ENCODE results near the gene ERC2.

DNA sequence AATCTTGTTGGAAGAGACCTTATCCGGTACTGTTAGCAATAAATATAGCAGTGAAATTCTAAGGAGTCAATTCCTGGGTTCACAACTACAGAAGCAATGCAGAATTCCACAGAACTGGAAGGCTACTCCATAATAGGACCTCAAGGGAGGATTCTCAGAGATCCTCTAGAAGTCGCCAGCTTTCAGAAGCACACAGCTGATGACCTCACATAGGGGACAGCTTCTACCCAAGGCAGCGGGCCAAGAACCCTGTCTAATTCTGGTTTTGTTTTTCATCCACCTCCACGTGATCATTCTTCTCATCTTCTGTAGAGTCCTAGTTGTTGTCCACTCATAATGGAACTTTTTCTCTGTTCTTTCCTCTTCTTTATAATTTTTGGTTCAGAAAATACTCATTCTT, 99.4 kb downstream of the ERC2 start:
- TF ChIP-seq CTCF (conservative IDR thresholded peaks at IDR 0.05; ENCODE audit: low read length) (no peak), EZH2phosphoT487 (IDR thresholded peaks at IDR 0.05; ENCODE audit: borderline replicate concordance, low read depth, low read length) (no peak)

All from OCI-LY7 (cell line).